GM19452 (cell line): ENCODE data around the gene UNC13D.
"Not testable (repeated sequence)": the region's sequence is repeated elsewhere in the genome, so short reads cannot be mapped to it uniquely, and the experiment has no call there.

Experiments used
- ATAC-seq: cut with Tn5 transposase; IDR thresholded peaks from one replicate; pipeline ENCODE4 v1.9.1; 2021; ENCODE audit not compliant: unreplicated experiment

Gene UNC13D

GRCh38 chr17:75875182-75875939 lies 31.2 kb upstream of the UNC13D start:
- ATAC-seq: no peak

GRCh38 chr17:75874323-75875181 lies 30.3 kb upstream of the UNC13D start:
- no peak for ATAC-seq

DNA sequence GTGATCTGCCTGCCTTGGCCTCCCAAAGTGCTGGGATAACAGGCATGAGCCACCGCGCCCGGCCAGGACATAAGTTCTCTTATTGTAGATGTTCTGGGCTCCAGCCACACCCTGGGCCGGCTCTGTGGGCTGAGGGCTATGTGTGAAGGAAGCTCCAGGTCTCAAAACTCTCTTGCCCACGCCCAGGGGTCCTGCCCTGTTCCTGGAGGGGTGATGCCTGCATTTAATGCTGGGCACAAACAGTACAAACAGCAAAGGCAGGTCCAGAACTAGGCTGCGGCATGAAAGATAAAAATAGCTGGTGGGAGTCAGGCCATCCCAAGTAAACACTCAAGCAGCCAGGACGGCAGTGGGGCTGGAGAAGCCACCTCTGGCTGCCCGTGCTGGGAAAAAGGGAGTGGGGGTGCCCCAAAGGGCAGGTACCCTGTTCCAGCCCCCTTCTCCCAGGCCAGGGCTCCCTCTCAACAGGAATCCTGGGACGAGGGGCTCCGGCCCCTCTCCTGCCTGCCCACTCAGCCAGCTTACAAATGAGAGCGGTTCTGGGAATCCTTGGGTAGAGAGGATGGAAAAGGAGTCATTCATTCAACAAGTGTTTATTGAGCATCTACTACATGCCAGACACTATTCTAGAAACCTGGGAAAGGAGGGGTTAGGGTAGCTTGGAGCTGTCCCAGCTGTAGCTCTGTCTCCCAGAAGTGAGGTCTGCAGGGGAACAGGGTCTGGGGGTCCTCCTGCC lies 29.6 kb upstream of the UNC13D start:
- no peak for ATAC-seq

- no peak for ATAC-seq
Measured at GRCh38 chr17:75872434-75873351, 28.5 kb upstream of the UNC13D start.

GRCh38 chr17:75870228-75870627 lies 26.0 kb upstream of the UNC13D start:
- ATAC-seq: not testable (repeated sequence)

GRCh38 chr17:75869282-75870141 lies 25.3 kb upstream of the UNC13D start:
- no peak for ATAC-seq

DNA sequence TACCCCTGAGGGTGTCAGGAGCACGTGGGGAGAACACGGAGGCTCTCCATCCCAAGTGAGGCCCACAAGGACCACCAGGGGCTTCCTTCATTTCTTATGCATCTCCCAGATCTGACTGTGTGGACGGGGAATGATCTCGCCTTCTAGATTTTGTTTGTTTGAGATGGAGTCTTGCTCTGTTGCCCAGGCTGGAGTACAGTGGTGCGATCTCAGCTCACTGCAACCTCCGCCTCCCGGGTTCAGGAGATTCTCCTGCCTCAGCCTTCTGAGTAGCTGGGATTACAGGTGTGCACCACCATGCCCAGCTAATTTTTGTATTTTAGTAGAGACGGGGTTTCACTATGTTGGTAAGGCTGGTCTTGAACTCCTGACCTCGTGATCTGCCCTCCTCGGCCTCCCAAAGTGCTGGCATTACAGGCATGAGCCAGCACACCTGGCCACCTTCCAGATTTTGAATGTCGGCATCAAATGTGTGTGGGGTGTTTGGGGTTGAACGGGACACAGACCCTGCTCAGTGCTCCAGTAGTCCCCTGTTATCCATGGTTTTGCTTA lies 24.6 kb upstream of the UNC13D start:
- ATAC-seq: not testable (repeated sequence)

DNA sequence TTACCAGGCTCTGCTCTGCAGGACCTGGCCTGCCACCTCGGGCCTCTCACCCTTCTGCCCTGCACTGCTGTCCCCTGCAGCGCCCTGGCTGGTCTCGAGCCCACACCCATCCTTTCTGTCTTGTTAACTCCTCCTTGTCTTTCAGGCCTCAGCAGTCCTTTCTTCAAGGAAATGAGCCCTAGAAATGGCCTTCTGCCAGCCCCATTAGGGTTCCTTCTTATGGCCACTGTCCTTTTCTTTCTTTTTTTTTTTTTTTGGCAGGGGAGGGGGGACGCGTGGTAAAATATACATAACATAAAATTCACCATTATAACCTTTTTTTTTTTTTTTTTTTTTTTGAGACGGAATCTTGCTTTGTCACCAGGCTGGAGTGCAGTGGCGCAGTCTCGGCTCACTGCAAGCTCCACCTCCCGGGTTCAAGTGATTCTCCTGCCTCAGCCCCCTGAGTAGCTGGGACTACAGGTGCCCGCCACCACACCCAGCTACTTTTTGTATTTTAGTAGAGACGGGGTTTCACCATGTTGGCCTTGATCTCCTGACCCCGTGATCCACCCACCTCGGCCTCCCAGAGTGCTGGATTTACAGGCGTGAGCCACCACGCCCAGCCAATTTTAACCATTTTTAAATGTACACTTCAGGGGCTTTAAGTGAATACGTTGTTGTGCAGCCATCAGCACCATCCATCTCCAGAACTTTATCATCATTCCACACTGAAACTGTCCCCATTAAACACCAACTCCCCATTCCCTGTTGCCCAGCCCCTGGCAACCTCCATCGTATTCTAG lies 21.4 kb upstream of the UNC13D start:
- not testable (repeated sequence) for ATAC-seq

DNA sequence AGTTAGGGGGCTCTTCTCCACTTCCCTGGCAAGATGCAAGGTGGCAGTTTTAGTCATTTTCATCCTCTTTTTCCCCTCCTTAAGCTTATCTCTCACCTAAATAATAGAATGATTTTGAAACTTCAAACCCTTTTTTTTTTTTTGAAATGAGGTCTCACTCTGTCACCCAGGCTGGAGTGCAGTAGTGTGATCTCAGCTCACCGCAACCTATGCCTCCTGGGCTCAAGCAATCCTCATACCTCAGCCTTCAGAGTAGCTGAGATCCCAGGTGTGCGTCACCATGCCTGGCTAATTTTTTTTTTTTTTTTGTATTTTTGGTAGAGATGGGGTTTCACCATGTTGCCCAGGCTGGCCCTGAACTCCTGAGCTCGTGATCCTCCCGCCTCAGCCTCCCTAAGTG lies 20.7 kb upstream of the UNC13D start:
- peak; percentile 22 for ATAC-seq

DNA sequence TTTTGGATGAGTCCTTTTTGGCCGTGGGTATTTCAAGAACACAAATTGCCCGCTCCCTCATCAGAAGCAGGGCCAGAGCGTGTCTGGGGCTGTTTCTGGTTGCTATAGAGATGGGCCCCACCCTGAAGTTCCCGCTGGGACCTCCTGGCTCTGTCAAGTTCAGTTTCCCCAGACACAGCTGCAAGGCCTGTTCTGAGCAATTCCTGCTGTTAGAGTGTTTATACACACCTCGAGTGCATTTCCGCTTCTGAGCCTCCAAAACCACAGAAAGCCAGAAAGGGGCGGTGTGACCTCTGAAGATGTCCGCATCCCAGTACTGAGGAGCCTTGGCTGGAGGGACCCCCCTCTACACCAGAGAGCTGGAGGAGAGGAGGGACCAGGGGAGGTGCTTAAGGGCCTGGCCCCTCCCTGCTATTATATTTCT lies 20.3 kb upstream of the UNC13D start:
- peak; percentile 74 for ATAC-seq

- ATAC-seq: no peak
Measured at GRCh38 chr17:75861927-75862317, 17.7 kb upstream of the UNC13D start.

GRCh38 chr17:75859358-75859757 lies 15.2 kb upstream of the UNC13D start:
- ATAC-seq: not testable (repeated sequence)

DNA sequence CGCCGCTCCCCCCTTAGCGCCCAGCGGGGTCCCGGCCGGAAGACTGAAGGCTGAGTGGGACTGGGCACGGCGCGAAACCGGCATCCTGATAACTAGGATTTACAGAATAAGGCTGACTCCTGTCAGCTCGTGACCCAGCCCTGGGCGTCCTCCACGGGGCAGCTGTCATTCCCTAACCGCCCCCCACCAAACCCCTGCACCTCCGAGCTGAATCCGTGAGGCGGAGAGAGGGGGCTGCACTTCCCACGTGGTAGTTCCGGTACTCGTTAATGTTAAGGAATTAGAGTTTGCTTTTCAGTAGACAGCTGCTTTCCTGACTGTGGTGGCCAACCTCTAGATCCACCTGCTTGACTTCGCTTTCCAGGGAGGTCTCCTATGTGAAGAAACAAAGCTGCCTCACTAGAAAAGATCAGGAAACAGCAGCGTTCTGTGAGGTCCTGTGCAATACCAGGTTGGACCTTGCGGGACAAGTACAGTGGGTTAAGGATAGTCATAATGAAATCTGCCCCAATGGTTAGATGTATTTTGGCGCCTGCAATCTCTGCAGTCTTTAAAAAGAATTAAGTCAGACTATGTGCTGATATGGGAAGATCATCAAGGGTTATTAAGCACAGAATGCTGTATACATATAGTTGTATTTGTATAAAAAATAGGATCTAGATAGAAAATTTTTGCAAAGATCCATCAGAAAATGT lies 12.0 kb upstream of the UNC13D start:
- peak; percentile 27 for ATAC-seq

DNA sequence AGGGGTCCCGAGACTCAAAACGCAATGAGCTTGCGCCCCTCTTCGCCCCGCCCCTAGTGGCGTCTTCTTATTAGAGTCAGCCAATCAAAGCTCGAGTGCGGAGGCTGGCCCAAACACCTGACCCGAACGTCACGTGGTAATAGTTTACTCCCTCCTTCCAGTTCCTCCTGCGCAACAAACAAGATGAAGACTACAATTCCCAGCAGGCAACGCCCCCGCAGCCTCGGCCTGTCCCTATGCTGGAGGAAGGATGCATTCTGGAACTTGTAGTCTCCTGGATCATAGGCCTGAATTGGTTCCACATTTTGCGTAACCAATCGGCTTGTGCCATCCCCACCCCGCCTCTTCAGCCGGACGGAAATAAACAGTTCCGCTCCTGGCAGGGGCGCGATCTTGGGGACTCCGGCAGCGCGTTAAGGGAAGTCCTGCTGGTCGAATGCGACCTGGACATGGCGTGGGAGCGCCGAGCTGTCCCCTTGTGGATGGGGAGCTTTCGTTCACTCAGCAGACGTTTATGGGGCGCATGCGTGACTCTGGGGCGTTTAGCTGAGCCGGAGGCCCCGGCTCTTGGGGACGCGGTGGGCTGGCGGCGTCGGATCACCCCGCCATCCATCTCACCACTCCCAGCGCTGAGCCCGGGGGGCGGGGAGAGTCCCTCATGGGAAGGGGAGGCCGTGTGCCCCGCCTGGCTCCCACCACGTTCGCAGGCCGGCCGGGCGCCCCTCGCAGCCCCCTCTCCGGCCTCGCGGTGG lies 11.3 kb upstream of the UNC13D start, which contains the start of gene WBP2:
TSS of gene WBP2 (minus strand) at position 26 of the 752 bp plus-strand sequence. CDS start 38 bp downstream, outside the sequence.
- ATAC-seq: peak; percentile 80

- ATAC-seq: no peak
Measured at GRCh38 chr17:75854881-75855309, 10.7 kb upstream of the UNC13D start.

DNA sequence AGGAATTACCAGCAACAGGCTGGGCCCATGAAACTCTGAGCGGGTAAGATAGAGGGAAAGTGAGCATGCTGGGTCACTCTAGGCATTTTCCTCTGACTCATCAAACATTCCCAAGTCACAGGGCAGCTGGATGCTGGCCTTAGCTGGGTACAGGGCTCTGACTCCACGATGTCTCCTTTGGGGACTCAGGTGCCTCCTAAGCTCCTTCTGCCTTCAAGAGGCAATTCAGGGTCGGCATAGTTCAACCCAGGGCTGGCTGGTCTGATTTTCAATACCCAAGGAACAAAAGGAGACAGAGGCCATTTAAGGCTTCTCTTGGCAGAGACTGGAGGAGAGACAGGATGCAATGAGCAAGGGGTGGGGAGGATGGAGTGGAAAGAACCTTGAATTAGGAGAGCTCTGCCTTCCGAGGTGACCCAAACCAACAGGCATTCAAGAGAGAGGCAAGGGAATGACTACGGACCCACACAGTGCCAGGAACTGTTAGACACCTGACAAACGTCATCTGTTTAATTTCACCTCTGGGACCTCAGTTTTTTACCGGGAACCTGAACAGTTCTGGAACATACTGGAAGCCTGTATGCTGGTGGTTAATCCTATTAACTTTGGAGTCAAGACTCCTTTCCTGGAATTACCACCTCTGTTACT lies 10.0 kb upstream of the UNC13D start:
- ATAC-seq: no peak
